ENCODE results near the gene ZDHHC12.

ZDHHC12 gene, protein sequence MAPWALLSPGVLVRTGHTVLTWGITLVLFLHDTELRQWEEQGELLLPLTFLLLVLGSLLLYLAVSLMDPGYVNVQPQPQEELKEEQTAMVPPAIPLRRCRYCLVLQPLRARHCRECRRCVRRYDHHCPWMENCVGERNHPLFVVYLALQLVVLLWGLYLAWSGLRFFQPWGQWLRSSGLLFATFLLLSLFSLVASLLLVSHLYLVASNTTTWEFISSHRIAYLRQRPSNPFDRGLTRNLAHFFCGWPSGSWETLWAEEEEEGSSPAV

DNA sequence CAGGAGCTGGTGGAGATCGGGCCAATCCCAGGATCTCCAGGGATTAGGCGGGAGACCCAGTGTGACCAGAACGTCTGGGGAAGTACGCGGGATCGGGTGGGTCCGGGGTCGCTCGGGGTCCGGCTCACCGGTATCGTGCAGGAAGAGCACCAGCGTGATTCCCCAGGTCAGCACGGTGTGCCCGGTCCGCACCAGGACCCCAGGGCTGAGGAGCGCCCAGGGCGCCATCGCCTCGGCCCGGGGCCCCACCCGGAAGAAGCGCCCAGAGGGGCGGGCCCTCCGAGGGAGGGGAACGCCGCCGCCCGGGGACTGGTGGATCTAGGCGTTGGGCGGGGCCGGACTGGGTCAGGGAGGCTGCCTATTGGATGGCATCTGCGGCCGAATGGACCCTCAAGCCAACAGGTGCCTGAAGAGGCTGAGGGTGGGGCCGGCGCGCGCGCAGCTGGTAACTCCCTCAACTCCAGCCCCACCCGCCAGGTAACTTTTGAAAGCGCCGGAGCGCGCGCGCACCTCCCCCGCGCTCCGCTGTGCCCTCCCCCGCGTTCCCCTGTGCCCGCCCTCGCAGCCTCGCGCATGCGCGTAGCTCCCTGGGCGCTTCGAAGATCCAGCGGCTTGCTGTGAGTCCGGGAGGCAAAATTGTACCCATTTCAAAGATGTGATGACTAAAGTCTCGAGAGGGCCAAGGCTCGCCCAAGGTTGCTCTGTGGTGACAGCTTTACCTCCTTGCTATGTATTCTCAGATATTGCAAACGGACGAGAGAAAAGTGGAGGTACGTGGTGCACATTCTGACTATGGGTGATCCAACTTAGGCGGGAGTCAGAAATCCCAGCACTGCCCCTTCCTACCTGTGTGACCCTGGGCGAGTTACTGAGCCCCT lies at the start of gene ZDHHC12:
Gene ZDHHC12, minus strand, starts transcription at position 262 of the 878 bp plus-strand sequence. Its CDS starts 34 bp downstream, at position 228.
- peak; percentile 100 for FAIRE-seq
- peak; percentile 100 for DNase-seq (ENCODE audit: extremely low spot score, insufficient read length, low read depth)

DNA sequence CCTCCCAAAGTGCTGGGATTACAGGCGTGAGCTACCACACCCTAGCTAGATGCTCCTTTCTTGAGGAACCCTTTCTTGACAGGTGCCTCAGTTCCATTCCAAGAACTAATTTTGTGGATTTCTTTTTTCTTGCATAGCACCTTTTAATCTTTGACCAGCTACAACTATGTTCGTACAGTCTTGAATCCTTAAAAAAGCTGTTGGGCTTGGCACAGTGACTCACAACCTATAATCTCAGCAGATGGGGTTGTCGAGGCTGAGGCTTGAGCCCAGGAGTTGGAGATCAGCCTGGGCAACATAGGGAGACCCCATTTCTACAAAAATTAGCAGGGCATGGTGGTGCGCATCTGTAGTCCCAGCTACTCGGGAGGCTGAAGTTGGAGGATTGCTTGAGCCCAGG lies 49.1 kb upstream of the ZDHHC12 start:
- no peak for FAIRE-seq
- no peak for DNase-seq (ENCODE audit: extremely low spot score, insufficient read length, low read depth)

DNA sequence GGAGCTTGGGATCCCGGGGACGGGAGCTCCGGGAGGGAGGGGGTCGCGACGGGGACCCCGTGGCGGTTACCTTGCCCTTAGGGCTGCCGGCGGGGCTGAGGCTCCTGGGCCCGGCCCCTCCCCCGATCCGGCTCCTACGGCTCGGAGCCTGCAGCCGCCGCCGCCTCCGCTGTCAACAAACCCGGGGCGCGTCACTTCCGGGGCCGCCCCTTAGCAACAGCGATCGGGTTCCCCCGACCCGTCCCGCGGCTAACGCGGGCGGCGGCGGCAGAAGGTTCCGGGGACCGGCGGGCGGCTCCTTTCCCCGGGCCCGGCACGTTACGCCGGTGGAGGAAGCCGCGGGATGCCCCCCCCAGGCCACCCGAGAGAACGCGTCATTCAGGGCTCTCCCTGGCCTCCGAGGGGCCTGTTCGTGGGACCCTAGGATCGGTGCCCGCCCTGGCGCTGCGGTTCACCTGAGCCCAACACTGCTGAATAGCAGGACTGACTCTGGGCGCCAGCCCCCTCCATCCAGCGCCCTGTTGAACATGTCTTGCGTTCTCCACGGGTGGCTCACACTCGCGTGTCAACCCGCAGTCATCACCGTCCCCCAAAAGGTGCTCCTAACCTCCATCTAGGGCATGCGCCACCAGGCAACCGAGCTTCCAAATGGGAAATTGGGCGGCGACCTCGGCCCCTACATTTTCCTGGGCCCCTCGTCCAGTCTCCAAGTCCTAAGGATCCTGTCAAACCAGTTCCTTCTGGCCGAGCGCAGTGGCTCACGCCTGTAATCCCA lies 48.0 kb upstream of the ZDHHC12 start, which contains the start of gene ZER1:
Gene ZER1, minus strand, starts transcription at position 183 of the 775 bp plus-strand sequence. CDS start 16,362 bp downstream, outside the sequence.
- DNase-seq (ENCODE audit: extremely low spot score, insufficient read length, low read depth) (peak; percentile 98), FAIRE-seq (peak; percentile 66)

DNA sequence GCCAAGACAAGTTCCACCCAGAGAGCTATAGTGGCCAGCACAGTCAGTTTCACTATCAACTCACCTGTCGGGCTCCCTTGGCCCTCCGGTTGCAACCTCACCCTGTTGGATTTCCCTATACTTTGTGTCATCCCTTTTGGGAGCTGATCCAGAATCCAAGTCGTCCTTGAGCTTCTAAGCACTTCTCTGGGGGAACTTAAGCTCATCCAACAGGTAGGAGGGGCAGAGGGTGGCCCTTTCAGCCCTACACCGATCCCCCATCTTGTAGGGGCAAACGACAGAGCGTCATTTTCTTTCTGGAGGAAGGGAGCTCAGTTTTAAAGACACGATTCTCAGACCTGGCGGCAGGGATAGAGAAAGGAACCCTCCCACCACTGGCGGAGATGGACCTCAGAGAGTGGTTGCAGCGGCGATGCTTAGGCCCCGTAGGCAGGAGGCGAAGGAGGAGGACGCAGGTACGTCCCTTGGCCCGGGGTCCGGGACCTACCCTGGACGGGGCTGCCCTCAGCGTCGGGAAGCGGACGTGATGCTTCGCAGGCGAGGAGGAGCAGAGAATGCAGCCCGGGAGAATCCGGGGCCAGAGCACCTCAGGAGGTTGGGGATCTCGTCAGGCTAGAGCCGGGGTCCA lies 47.3 kb upstream of the ZDHHC12 start:
- DNase-seq (ENCODE audit: extremely low spot score, insufficient read length, low read depth) (no peak), FAIRE-seq (no peak)

DNA sequence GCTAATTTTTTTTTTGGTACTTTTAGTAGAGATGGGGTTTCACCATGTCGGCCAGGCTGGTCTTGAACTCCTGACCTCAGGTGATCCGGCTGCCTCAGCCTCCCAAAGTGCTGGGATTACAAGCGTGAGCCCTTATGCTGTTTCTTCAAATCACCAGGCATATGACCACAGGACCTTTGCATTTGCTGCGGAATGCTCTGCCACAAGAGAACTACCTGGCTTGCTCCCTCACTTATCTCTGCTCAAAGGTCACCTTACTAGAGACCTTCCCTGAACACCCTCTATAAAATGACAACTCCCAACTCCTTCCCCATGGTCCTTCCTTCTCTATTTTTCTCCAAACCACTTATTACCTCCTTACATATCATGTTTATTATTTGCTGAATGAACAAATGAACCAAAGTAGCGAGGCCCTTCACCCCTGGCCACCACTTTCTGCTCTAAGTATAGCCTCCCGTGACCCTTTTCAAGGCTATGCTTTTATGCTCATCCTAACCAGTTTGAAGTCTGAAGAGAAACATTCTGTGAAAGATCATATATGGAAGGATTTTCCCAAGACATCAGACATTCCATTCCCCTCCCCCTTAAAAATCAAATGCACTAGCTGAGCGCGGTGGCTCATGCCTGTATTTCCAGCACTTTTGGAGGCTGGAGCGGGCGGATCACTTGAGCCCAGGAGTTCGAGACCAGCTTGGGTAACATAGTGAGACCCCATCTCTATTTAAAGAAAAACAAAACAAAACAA lies 46.5 kb upstream of the ZDHHC12 start:
- no peak for DNase-seq (ENCODE audit: extremely low spot score, insufficient read length, low read depth)
- FAIRE-seq: no peak

DNA sequence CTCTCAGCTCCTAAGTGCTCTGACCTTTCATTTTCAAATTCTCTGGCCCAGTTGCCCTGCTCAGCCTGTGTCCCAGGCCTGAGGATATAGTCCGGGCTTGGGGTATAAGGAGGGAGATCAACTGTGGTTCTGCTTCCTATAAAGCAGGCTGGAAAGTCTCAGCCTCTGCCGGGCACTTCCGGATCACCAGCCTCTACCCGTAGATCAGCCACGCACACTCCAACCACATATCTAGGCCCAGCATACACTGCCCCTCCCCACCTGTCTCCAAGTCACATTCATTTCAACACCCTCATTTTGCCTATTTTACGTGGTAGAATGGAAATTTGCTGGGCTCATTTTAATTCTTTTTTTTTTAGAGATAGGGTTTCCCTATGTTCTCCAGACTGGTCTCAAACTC lies 44.7 kb upstream of the ZDHHC12 start:
- FAIRE-seq: no peak
- no peak for DNase-seq (ENCODE audit: extremely low spot score, insufficient read length, low read depth)

DNA sequence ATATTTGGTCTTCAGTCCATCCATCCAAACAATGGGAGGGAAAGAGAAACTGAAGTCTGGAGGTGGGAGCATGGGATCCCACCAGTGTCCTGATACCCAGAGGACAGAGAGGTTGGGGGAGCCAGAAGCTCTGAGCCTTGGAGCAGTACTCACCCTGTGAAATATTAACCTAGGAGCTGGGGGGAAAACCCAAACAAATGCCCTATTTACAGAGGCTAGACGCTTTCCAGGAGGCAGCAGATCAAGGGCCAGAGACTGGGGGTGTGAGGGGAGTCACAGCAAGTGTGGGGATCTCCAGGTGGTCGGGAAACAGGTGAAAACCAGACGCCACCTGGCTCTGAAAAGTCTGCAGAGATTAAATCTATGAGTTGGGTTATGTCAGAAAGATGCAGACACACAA lies 41.6 kb upstream of the ZDHHC12 start:
- FAIRE-seq (peak; percentile 41), DNase-seq (ENCODE audit: extremely low spot score, insufficient read length, low read depth) (no peak)

DNA sequence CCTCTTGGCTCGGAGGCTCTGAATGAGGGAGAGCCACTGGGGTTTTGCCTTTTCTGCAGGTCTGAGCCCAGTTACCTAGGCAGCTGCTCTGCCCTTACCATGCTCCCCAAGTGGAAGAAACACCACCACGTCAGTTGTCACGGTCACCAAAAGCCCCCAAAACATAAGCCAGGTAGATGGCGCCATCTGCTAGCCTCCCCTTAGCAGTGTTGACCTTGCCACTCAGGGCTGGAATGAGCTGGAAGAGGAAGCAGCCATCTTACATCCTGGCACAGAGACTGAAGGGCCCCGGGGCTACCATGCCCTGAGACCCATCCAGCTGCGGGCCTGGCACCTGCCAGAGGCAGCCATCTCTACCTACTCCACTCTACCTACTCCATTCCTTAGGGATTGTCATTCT lies 40.4 kb upstream of the ZDHHC12 start:
- DNase-seq (ENCODE audit: extremely low spot score, insufficient read length, low read depth): no peak
- no peak for FAIRE-seq

DNA sequence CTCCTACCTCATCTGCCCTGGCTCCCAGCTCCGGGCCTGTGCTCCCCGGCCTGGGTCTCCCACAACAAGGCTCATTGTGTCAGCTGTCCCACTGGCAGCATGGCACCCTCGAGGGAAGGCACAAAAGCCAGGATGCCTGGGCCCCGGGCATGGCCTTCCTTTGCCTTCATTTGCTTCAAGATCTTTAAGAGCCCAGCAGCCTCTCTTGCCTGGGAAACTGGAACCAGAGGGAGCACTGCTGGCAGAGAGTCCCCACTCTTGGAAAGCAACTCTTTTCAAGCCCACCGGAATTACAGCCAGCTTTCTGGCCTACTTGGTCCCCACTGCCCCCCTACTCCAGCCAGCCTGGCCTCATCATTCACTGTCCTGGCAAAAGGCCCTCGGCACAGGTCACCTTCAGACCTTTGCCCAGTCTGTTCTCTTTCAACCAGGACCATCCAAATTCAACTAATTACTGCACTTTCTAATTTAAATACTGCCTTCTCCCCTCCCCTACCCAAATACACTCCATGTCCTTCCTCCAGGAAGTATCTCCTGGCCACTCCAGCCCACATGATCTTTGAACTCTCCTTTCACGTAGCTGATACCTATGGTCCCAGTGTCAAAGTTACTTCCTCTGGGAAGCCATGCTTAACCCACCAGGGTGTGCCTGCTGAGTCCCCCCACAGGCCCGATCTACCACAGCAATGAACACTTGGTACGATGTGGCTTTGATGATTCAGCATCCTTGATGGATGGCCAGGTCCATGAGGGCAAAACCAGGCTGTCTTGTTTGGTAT lies 38.9 kb upstream of the ZDHHC12 start:
- DNase-seq (ENCODE audit: extremely low spot score, insufficient read length, low read depth) (no peak), FAIRE-seq (no peak)

DNA sequence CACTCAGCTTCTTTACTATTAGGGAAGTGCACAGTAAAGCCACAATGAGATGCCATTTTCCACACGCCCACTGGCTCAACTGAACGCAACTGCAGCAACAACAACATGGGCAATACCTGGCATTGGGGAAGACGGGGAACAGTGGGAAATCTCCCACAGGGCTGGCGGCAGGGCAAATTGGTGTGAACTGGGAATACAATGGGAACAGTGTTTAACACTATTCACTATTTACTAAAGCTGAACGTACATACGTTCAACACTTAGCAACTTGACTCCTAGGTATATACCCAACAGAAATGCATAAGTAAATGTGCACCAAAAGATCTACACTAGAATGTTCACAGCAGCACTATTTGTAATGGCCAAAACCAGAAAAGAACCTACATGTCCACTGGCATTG lies 33.7 kb upstream of the ZDHHC12 start:
- DNase-seq (ENCODE audit: extremely low spot score, insufficient read length, low read depth) (no peak), FAIRE-seq (no peak)

DNA sequence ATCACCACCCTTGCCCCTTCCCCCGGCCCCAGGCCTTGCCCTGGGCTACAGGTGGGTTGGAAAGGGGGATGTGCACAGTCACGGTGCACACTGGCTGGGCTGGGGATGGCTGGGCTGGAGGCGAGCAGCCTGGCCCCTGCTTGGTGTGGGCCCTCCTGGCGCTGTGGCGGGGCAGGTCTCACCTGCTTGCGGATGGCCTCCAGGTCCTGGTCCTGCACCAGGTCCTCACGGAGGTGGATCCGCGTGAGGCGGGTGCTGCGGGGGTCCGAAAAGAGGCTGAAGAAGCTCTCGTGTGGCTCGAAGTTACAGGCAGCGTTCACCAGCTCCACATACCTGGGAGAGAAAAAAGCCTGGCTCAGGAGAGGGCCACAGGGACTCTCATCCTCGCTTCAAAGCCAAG lies 29.7 kb upstream of the ZDHHC12 start:
- no peak for DNase-seq (ENCODE audit: extremely low spot score, insufficient read length, low read depth)
- no peak for FAIRE-seq

DNA sequence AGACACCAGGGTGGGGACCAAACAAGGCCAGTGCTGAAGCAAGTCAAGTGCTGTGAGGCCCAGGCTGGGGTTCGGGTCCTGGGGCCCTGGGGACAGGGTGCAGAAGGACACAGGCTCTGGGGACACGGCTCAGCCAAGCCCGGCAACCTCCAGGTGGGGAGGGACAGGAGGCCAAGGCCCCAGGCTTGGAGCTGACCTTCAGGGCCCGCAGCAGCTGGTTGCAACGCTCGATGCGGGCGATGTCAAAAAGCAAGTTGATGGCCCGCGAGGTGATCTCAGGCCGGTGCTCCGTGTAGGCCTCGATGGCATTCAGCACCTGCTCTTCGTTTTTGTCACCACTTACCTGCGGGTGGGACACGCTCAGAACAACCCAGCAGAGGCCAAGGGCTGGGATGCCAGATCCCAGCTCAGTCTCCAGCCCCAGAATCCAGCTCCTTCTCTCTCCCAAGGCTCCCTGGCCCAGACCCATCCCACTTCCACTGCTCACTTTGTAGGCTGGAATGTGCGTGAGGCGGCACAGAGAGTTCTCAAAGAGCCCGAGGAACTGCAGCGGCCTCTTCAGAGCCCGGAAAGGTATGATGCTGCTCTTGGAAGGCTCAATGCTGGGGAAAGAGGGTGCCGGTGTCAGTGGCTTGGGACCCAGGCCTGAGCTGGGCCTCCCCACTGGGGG lies 27.1 kb upstream of the ZDHHC12 start:
- no peak for DNase-seq (ENCODE audit: extremely low spot score, insufficient read length, low read depth)
- FAIRE-seq: no peak

DNA sequence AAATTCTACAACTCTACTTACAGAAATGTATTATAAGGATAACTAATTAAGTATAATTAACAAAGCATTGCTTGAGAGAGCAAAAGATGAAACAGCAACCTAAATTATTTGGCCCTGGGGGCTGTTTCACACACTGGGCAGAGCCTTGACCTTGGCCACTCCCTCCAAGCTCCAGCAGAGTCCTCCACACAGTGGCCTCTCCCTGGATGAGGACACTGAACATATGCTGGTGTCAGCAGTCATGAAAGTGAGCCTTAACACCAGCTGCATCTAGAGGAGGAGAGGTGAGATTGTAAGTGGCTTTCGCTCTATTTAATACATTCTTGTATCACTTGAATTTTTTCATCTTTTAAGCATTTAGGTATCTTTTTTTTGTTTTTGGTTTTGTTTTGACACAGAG lies 23.3 kb upstream of the ZDHHC12 start:
- DNase-seq (ENCODE audit: extremely low spot score, insufficient read length, low read depth) (no peak), FAIRE-seq (no peak)

DNA sequence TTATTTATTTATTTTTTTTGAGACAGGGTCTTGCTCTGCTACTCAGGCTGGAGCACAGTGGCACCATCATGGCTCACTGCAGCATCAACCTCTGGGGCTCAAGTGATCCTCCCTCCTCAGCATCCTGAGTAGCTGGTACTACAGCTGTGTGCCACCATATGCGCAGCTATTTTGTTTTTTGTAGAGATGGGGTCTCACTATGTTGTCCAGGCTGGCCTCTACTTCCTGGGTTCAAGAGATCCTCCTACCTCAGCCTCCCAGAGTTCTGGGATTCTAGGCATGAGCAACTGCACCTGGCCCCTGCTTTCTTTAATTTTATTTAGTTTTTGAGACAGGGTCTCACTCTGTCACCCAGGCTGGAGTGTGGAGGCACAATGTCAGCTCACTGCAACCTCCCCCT lies 19.5 kb upstream of the ZDHHC12 start:
- FAIRE-seq (no peak), DNase-seq (ENCODE audit: extremely low spot score, insufficient read length, low read depth) (no peak)

DNA sequence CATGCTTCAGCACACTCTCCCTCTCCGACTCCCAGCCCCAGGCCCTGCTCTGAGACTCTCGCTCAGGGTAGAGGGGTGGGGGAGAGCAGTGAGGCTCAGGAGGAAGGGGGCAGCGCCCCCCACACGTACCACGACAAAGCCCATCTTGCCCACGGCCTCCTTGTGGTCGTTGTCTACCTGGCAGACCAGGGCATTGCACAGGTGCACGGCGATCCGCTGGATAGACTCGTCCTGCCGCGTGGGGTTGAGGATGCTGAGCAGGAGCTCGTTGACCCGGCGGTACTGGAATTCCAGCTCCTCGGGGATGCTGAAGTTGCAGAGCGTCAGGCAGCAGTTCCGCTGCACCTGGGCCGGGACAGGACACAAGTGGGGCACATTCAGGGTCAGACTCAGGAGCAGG lies 18.5 kb upstream of the ZDHHC12 start:
- DNase-seq (ENCODE audit: extremely low spot score, insufficient read length, low read depth) (no peak), FAIRE-seq (no peak)

DNA sequence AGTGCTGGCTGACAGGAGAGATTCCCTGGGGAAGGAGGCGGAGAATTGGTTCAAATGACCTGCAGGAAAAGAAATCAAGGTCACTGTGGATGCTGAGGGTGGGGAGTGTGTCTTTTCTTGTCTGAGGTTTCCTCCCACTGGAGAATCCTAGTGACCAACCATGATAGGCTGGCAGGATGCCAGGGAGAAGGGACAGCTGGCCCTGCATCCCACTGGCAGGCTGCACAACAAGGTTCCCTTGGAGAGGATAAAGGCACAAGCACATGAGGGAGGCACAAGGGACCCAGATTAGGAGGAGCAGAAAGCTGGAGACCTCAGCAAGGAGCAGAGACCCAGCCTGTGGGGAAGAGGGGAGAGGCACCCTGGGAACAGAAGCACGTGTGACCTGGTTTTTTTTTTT lies 11.4 kb upstream of the ZDHHC12 start:
- no peak for DNase-seq (ENCODE audit: extremely low spot score, insufficient read length, low read depth)
- FAIRE-seq: no peak

DNA sequence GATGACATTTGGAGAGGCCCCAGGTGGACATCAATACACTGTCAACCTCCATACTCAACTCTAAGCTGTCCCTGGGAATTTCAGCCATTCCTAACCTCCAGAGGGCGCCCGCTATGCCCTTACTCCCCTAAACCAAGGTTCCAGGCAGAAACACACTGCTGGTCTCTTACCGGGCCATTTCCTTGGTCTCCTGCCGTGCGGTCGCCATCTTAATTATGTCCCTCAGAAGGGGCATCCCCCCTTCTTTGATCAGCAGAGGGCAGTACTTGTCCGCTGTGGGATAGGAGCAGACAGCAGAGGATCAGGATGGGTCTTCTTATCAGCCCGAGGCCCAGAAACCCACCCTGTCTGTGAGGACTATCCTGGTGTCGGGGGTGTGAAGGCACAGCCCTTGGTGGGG lies 9.3 kb upstream of the ZDHHC12 start:
- FAIRE-seq (peak; percentile 54), DNase-seq (ENCODE audit: extremely low spot score, insufficient read length, low read depth) (no peak)

DNA sequence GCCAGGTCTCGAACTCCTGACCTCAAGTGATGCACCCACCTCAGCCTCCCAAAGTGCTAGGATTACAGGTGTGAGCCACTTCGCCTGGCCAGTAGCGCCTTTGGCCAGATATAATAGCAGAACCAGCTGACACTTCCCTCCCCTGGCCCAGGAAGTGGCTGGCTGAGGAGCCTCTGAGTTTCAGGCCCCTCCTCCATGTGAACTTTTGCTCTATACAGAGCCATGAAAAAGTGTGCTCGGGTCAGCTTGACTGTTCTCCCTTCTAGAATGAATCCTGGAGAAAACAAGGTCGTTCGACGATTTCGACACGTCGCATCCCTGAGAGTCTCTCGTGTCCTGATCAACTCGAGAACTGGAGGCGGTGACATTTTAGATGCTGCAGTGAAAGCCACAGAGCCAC lies 8.6 kb upstream of the ZDHHC12 start:
- FAIRE-seq: no peak
- no peak for DNase-seq (ENCODE audit: extremely low spot score, insufficient read length, low read depth)

Data from GM18507 (cell line).